Vagina (tissue), 2 donors: Measurements from ENCODE around the gene MAN1C1. TPM values are rescaled to one million over a fixed set of nuclear protein-coding genes. Genes with fewer than 3 reads are reported as not detected.

ENCODE experiments used
- DNase-seq, 2 donors: peaks; one replicate each; pipeline ENCODE4 v3.0.0-alpha.2; 2017; ENCODE audit errors: extremely low spot score in 2 of 2
- H3K27ac ChIP-seq: fragments of 200-600 bp; sonication (generic); one replicate; pipeline ENCODE4 v1.5.1; 2019
- H3K27me3 ChIP-seq: fragments of 200-600 bp; sonication (generic); one replicate; pipeline ENCODE4 v1.5.1; 2019
- H3K36me3 ChIP-seq, 2 donors: fragments of 200-600 bp; sonication (generic); one replicate each; pipeline ENCODE4 v1.5.1; 2017 to 2019
- H3K4me1 ChIP-seq: fragments of 200-600 bp; sonication (generic); one replicate; pipeline ENCODE4 v1.5.1; 2019
- H3K4me3 ChIP-seq, 2 donors: fragments of 200-600 bp; sonication (generic); 1 replicate in 1 of 2; 2 replicates in 1 of 2; pipeline ENCODE4 v1.5.1; 2016 to 2019
- H3K9me3 ChIP-seq: fragments of 200-600 bp; sonication (generic); one replicate; pipeline ENCODE4 v1.5.1; 2019
- CTCF ChIP-seq, 3 experiments: fragments of 450-650 bp in 2 of 3; fragments of 200-600 bp in 1 of 3; sonication (generic) in 1 of 3; IDR thresholded peaks; one replicate each; pipeline ENCODE4 v1.5.1; 2017 to 2019; ENCODE audit warnings: antibody characterized with exemption in 3 of 3, mild to moderate bottlenecking in 2 of 3, moderate library complexity in 2 of 3
- POLR2A ChIP-seq, 2 donors: fragments of 450-650 bp; IDR thresholded peaks; one replicate each; pipeline ENCODE4 v1.6.1; 2017; ENCODE audit warnings: antibody characterized with exemption in 2 of 2, mild to moderate bottlenecking in 2 of 2, moderate library complexity in 2 of 2
- POLR2AphosphoS5 ChIP-seq, 2 donors: sonication (generic); formaldehyde crosslinking; IDR thresholded peaks; one replicate each; pipeline ENCODE4 v1.9.0; 2017; ENCODE audit warnings: antibody characterized with exemption in 2 of 2, mild to moderate bottlenecking in 2 of 2, low read depth in 1 of 2; ENCODE audit not compliant: insufficient read depth in 1 of 2
- intact Hi-C: fragments of 100-400 bp; cut with DNase I; formaldehyde crosslinking; loops from one replicate; pipeline ENCODE4 v1.15.1; 2023
- total RNA-seq: library from RNA; depleted of rRNA; stranded (reverse); fragments of >200 nt; gene quantifications from one replicate; pipeline ENCODE4 v1.2.3, GENCODE V29; 2016

The MAN1C1 gene
- total RNA-seq, 1 donor from 2014 or later, result 31.4 TPM

GRCh38 chr1:25786887-25787759, 170.5 kb downstream of the MAN1C1 start:
- no peak for TF ChIP-seq POLR2A (IDR thresholded peaks at IDR 0.05)
- TF ChIP-seq CTCF (IDR thresholded peaks at IDR 0.05), result no peak
- TF ChIP-seq POLR2AphosphoS5 (IDR thresholded peaks at IDR 0.05; ENCODE audit: insufficient read depth in 1 of 2, low read depth in 1 of 2), result no peak
- intact Hi-C loops, result no loop called here
- peaks cover 17% of the 10 kb centered on the region for H3K4me1 ChIP-seq
- H3K4me3 ChIP-seq, result no peak overlapping the region
- H3K27me3 ChIP-seq, result no peaks in the 10 kb centered on the region
- DNase-seq, result no peak
- H3K27ac ChIP-seq, result no peak overlapping the region
- H3K36me3 ChIP-seq, result no peaks in the 10 kb centered on the region
- no peaks in the 10 kb centered on the region for H3K9me3 ChIP-seq

- no peak for TF ChIP-seq CTCF (IDR thresholded peaks at IDR 0.05)
- TF ChIP-seq POLR2AphosphoS5 (IDR thresholded peaks at IDR 0.05; ENCODE audit: insufficient read depth in 1 of 2, low read depth in 1 of 2), result no peak
- no peak for TF ChIP-seq POLR2A (IDR thresholded peaks at IDR 0.05)
- DNase-seq, result no peak
- H3K9me3 ChIP-seq, result no peaks in the 10 kb centered on the region
These were observed 171.2 kb downstream of the MAN1C1 start for GRCh38 chr1:25787760-25788166.

GRCh38 chr1:25790472-25790871, 173.9 kb downstream of the MAN1C1 start:
- no peak for DNase-seq
- H3K9me3 ChIP-seq, result no peaks in the 10 kb centered on the region
- no peak overlapping the region for H3K4me3 ChIP-seq
- H3K27ac ChIP-seq, result no peak overlapping the region
- no peaks in the 10 kb centered on the region for H3K36me3 ChIP-seq
- TF ChIP-seq POLR2A (IDR thresholded peaks at IDR 0.05), result no peak
- peaks cover 17% of the 10 kb centered on the region for H3K4me1 ChIP-seq
- intact Hi-C loops, result loop anchor here (10.0 kb wide), 1 partner anchor 96 kb away; no protein-coding TSS in a partner anchor
- H3K27me3 ChIP-seq, result no peaks in the 10 kb centered on the region

More at GRCh38 chr1:25787760-25788166, 171.2 kb downstream of the MAN1C1 start:
- intact Hi-C loops, result no loop called here
- Histone ChIP-seq H3K4me1 (peaks cover 17% of the 10 kb centered on the region), H3K4me3 (no peak overlapping the region), H3K36me3 (no peaks in the 10 kb centered on the region), H3K27me3 (no peaks in the 10 kb centered on the region), H3K27ac (no peak overlapping the region)

GRCh38 chr1:25792115-25792514, 175.5 kb downstream of the MAN1C1 start:
- peaks cover 24% of the 10 kb centered on the region for H3K4me1 ChIP-seq
- TF ChIP-seq POLR2AphosphoS5 (IDR thresholded peaks at IDR 0.05; ENCODE audit: insufficient read depth in 1 of 2, low read depth in 1 of 2) (no peak), CTCF (IDR thresholded peaks at IDR 0.05) (no peak), POLR2A (IDR thresholded peaks at IDR 0.05) (no peak)
- DNase-seq, result no peak
- H3K36me3 ChIP-seq, result no peaks in the 10 kb centered on the region
- H3K27ac ChIP-seq, result no peak overlapping the region
- H3K27me3 ChIP-seq, result no peaks in the 10 kb centered on the region
- intact Hi-C loops, result loop anchor here (10.0 kb wide), 1 partner anchor 97 kb away; no protein-coding TSS in a partner anchor
- H3K4me3 ChIP-seq, result no peak overlapping the region
- no peaks in the 10 kb centered on the region for H3K9me3 ChIP-seq

- Histone ChIP-seq H3K36me3 (no peaks in the 10 kb centered on the region), H3K4me1 (peaks cover 18% of the 10 kb centered on the region), H3K4me3 (no peak overlapping the region), H3K27me3 (no peaks in the 10 kb centered on the region), H3K9me3 (no peaks in the 10 kb centered on the region), H3K27ac (peak overlapping the region; percentile 45)
- intact Hi-C loops, result loop anchor here (10.0 kb wide), 1 partner anchor 99 kb away; no protein-coding TSS in a partner anchor
- DNase-seq, result no peak
- TF ChIP-seq POLR2A (IDR thresholded peaks at IDR 0.05), result no peak
- TF ChIP-seq CTCF (IDR thresholded peaks at IDR 0.05), result no peak
- no peak for TF ChIP-seq POLR2AphosphoS5 (IDR thresholded peaks at IDR 0.05; ENCODE audit: insufficient read depth in 1 of 2, low read depth in 1 of 2)
These were observed 177.1 kb downstream of the MAN1C1 start for GRCh38 chr1:25793585-25794170.
